GM23248 (cell line): ENCODE results near the gene POFUT1. TPM values are rescaled to one million over a fixed set of nuclear protein-coding genes. Genes with fewer than 3 reads are reported as not detected.

Experiments
- DNase-seq: peaks from one replicate; pipeline ENCODE4 v3.0.0-alpha.2; 2015
- H2AFZ ChIP-seq: fragments of 200-600 bp; sonication (generic); 2 replicates; pipeline ENCODE4 v1.6.1; 2016; ENCODE audit warnings: antibody characterized with exemption
- H3F3A ChIP-seq: fragments of 200-600 bp; sonication (generic); 2 replicates; pipeline ENCODE4 v1.6.1; 2016; ENCODE audit warnings: mild to moderate bottlenecking, antibody characterized with exemption, mixed run types; ENCODE audit not compliant: insufficient read depth
- H3K27ac ChIP-seq: fragments of 200-600 bp; sonication (generic); 2 replicates; pipeline ENCODE4 v1.5.1; 2016; ENCODE audit warnings: mild to moderate bottlenecking
- H3K27me3 ChIP-seq: fragments of 200-600 bp; sonication (generic); replicated peaks from 2 replicates; pipeline ENCODE4 v1.6.1; 2016; ENCODE audit warnings: mild to moderate bottlenecking; ENCODE audit not compliant: insufficient read depth
- H3K36me3 ChIP-seq: fragments of 200-600 bp; sonication (generic); 2 replicates; pipeline ENCODE4 v1.6.1; 2016; ENCODE audit warnings: low read depth, mild to moderate bottlenecking
- H3K4me1 ChIP-seq: fragments of 200-600 bp; sonication (generic); 2 replicates; pipeline ENCODE4 v1.6.1; 2016; ENCODE audit warnings: mild to moderate bottlenecking; ENCODE audit not compliant: insufficient read depth
- H3K4me2 ChIP-seq: fragments of 200-600 bp; sonication (generic); one replicate; pipeline ENCODE4 v1.6.1; 2016; ENCODE audit warnings: mild to moderate bottlenecking; ENCODE audit not compliant: unreplicated experiment
- H3K4me3 ChIP-seq: fragments of 200-600 bp; sonication (generic); 2 replicates; pipeline ENCODE4 v1.5.1; 2016; ENCODE audit warnings: mild to moderate bottlenecking
- H3K79me2 ChIP-seq: fragments of 200-600 bp; sonication (generic); 2 replicates; pipeline ENCODE4 v1.6.1; 2016; ENCODE audit warnings: mild to moderate bottlenecking; ENCODE audit not compliant: insufficient read depth
- H3K9ac ChIP-seq: fragments of 200-600 bp; sonication (generic); 2 replicates; pipeline ENCODE4 v1.6.1; 2016; ENCODE audit warnings: mild to moderate bottlenecking
- H3K9me2 ChIP-seq: fragments of 200-600 bp; sonication (generic); 2 replicates; pipeline ENCODE4 v1.6.1; 2016; ENCODE audit warnings: mixed run types, mild to moderate bottlenecking, moderate library complexity; ENCODE audit not compliant: insufficient read depth
- H3K9me3 ChIP-seq: fragments of 200-600 bp; sonication (generic); one replicate; pipeline ENCODE4 v1.6.1; 2017; ENCODE audit warnings: low read depth
- H4K20me1 ChIP-seq: fragments of 200-600 bp; sonication (generic); 2 replicates; pipeline ENCODE4 v1.6.0; 2016; ENCODE audit not compliant: insufficient read depth
- EZH2 ChIP-seq: fragments of 200-600 bp; sonication (generic); IDR thresholded peaks from 2 replicates; pipeline ENCODE4 v1.6.1; 2018; ENCODE audit warnings: antibody characterized with exemption, mild to moderate bottlenecking; ENCODE audit not compliant: insufficient read depth, poor library complexity, severe bottlenecking
- EZH2phosphoT487 ChIP-seq: fragments of 200-600 bp; sonication (generic); IDR thresholded peaks from 2 replicates; pipeline ENCODE4 v1.6.1; 2018; ENCODE audit warnings: antibody characterized with exemption, moderate library complexity, mild to moderate bottlenecking, low read depth; ENCODE audit not compliant: insufficient read depth
- WGBS, 2 experiments: methylation state at CpG; one replicate each; pipeline ENCODE4 v1.1.6; 2015 to 2017; ENCODE audit warnings: low lambda C conversion rate in 2 of 2, low coverage in 1 of 2; ENCODE audit errors: missing lambda C conversion rate in 2 of 2; 5-methylcytosine and 5-hydroxymethylcytosine counted together
- in situ Hi-C: fragments of 300-500 bp; cut with MboI; formaldehyde crosslinking; loops from 2 replicates; pipeline ENCODE4 v1.15.0; 2020
- polyA plus RNA-seq: library from polyadenylated mRNA; unstranded; fragments of >200 nt; fragmentation: Nextera tagmentation; extraction: Ambion mirVana; gene quantifications from 2 replicates; pipeline ENCODE4 v1.2.1, GENCODE V29; 2016
- total RNA-seq: library from RNA; depleted of rRNA; stranded (reverse); fragments of >200 nt; shearing (Covaris generic); gene quantifications from 2 replicates; pipeline ENCODE4 v1.2.3, GENCODE V29; 2014

Gene POFUT1
- total and polyA plus RNA-seq, 2 experiments from 2014 or later: 35.4 to 54.1 TPM

- Histone ChIP-seq H3K27ac (no peak overlapping the region), H3K9me2 (no peaks in the 10 kb centered on the region), H3K4me2 (no peak overlapping the region), H3K79me2 (no peaks in the 10 kb centered on the region), H4K20me1 (no peaks in the 10 kb centered on the region), H3K9ac (no peak overlapping the region), H3K27me3 (no peaks in the 10 kb centered on the region), H3K36me3 (peaks cover 29% of the 10 kb centered on the region; the same call in 1 of the 2 replicates), H3K9me3 (no peaks in the 10 kb centered on the region), H3K4me1 (peaks cover 3% of the 10 kb centered on the region; the same call in 1 of the 2 replicates), H2AFZ (no peak overlapping the region), H3K4me3 (no peak overlapping the region), H3F3A (no peaks in the 10 kb centered on the region)
- DNase-seq: no peak
- in situ Hi-C loops: no loop called here
- TF ChIP-seq EZH2: no peak
- no peak for TF ChIP-seq EZH2phosphoT487
- WGBS, 2 experiments: 97 to 99% methylated on average over 5 of the region's 5 CpGs
These were observed 47.3 kb upstream of the POFUT1 start for GRCh38 chr20:32160341-32160740.

DNA sequence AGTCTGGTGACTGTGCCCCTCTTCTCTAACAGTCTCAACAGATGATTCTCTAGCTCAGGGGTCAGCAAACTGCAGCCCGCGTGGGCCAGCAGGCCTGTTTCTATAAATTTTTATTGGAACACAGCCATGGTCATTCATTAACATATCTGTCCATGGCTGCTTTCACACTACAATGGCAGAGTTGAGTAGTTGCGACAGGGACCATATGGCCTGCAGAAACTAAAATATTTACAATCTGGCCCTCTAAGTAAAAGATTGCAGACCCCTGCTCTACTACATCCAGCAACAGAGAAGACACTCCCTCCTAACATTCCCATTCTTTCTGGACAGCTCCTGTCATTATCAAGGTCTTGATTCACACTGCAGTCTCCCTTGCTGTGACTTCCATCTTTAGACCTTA is 45.3 kb upstream of the POFUT1 start:
- Histone ChIP-seq H3F3A (no peaks in the 10 kb centered on the region), H3K9me3 (no peaks in the 10 kb centered on the region), H3K9me2 (no peaks in the 10 kb centered on the region), H3K4me2 (no peak overlapping the region), H3K9ac (no peak overlapping the region), H3K79me2 (no peaks in the 10 kb centered on the region), H3K27ac (no peak overlapping the region), H2AFZ (no peak overlapping the region), H3K27me3 (no peaks in the 10 kb centered on the region), H4K20me1 (no peaks in the 10 kb centered on the region), H3K36me3 (peaks cover 33% of the 10 kb centered on the region; the same call in 1 of the 2 replicates), H3K4me3 (no peak overlapping the region), H3K4me1 (no peaks in the 10 kb centered on the region)
- TF ChIP-seq EZH2phosphoT487 (no peak), EZH2 (no peak)
- whole genome bisulfite sequencing, 2 experiments: 96 to 97% methylated on average over 3 of the region's 3 CpGs
- no peak for DNase-seq
- in situ Hi-C loops: no loop called here

DNA sequence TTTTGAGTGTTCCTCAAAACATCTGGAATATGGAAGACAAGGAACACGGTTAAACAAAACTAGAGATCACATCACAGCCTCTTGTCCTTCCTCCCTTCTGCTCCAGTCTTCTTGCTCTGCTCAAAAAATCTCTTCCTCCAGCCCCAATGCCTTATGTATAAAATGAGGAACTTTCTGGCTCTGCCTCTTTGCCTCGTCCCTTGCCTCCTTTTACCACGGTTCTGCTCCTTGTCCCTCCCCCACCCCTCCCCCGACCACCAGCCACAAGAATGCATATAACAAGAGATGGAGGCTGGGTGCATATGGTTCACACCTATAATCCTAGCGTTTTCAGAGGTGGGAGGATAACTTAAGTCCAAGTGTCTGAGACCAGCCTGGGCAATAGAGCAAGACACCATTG is 43.7 kb upstream of the POFUT1 start:
- DNase-seq: no peak
- Histone ChIP-seq H3K9me2 (no peaks in the 10 kb centered on the region), H2AFZ (no peak overlapping the region), H3K27ac (no peak overlapping the region), H4K20me1 (no peaks in the 10 kb centered on the region), H3K79me2 (no peaks in the 10 kb centered on the region), H3K9me3 (no peaks in the 10 kb centered on the region), H3F3A (peaks cover 5% of the 10 kb centered on the region; the same call in 1 of the 2 replicates), H3K4me3 (no peak overlapping the region), H3K9ac (no peak overlapping the region), H3K27me3 (no peaks in the 10 kb centered on the region), H3K4me1 (0 out of 2 replicates have a peak, but pooled peaks cover 5% of the 10 kb centered on the region), H3K36me3 (peaks cover 33% of the 10 kb centered on the region; the same call in 1 of the 2 replicates), H3K4me2 (no peak overlapping the region)
- in situ Hi-C loops: no loop called here
- TF ChIP-seq EZH2 (no peak), EZH2phosphoT487 (no peak)
- 80 to 81% methylated on average over 5 of the region's 5 CpGs for WGBS, 2 experiments

DNA sequence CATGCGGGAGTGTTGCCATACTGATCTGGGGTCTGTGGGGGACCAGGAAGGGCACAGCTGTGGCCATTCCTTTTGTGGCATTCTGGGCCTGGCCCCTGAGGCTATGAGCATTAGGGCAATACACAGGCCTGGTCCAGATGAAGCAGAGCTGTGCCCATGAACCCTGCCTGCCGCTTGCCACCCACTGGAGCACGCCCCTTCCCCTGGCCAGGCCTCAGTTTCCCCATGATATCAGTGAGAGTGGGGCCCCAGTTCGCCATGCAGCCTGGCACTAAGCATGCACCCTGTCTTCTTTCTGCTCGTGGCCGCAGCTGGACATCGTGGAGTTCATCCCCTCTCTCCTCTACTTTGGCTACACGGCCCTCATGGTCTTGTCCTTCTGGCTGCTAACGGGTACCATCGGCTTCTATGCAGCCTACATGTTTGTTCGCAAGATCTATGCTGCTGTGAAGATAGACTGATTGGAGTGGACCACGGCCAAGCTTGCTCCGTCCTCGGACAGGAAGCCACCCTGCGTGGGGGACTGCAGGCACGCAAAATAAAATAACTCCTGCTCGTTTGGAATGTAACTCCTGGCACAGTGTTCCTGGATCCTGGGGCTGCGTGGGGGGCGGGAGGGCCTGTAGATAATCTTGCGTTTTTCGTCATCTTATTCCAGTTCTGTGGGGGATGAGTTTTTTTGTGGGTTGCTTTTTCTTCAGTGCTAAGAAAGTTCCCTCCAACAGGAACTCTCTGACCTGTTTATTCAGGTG is 42.5 kb upstream of the POFUT1 start:
- Histone ChIP-seq H3K27me3 (no peaks in the 10 kb centered on the region), H3K9me3 (no peaks in the 10 kb centered on the region), H3K9ac (no peak overlapping the region), H2AFZ (no peak overlapping the region), H3K36me3 (peaks cover 23% of the 10 kb centered on the region; the same call in 1 of the 2 replicates), H3K9me2 (no peaks in the 10 kb centered on the region), H4K20me1 (no peaks in the 10 kb centered on the region), H3K27ac (no peak overlapping the region), H3K4me3 (no peak overlapping the region), H3K79me2 (no peaks in the 10 kb centered on the region), H3K4me1 (0 out of 2 replicates have a peak, but pooled peaks cover 5% of the 10 kb centered on the region), H3F3A (peaks cover 9% of the 10 kb centered on the region; the same call in 1 of the 2 replicates), H3K4me2 (no peak overlapping the region)
- TF ChIP-seq EZH2phosphoT487: no peak
- no peak for TF ChIP-seq EZH2
- 89 to 91% methylated on average over 21 of the region's 21 CpGs for WGBS, 2 experiments
- in situ Hi-C loops: no loop called here
- no peak for DNase-seq
